Panc1 (cell line): ENCODE measurements around the gene GALNT9. TPM values are rescaled to one million over a fixed set of nuclear protein-coding genes. Genes with fewer than 3 reads are reported as not detected.
"Not testable (repeated sequence)": the region's sequence is repeated elsewhere in the genome, so short reads cannot be mapped to it uniquely, and the experiment has no call there.

Experiments used
- ATAC-seq: fragments of 200-7000 bp; cut with Tn5 transposase; 2 replicates; pipeline ENCODE4 v1.9.1; 2020; ENCODE audit warnings: mild to moderate bottlenecking, moderate library complexity
- BruUV-seq: library from RNA; stranded (reverse); fragments of 400-500 nt; replicated peaks from 2 replicates; lab custom pipeline; 2021; lab: Mats Ljungman, UMichigan
- CTCF ChIA-PET: fragments of 300-600 bp; sonication (Branson Sonifier 250); formaldehyde crosslinking; loops from one replicate; lab custom pipeline; 2022; ENCODE audit warnings: antibody characterized with exemption; lab: Charles Lee
- POLR2A ChIA-PET: fragments of 300-600 bp; sonication (Branson Sonifier 250); formaldehyde crosslinking; loops from one replicate; lab custom pipeline; 2022; ENCODE audit warnings: antibody characterized with exemption; lab: Charles Lee
- DNase-seq: peaks from one replicate; pipeline ENCODE4 v3.0.0-alpha.2; 2010; ENCODE audit warnings: low read depth, low spot score
- H3K27ac ChIP-seq: 2 replicates; pipeline ENCODE4 v1.5.1; 2011; ENCODE audit warnings: mild to moderate bottlenecking, low read length, inconsistent platforms
- H3K27me3 ChIP-seq: fragments of 200-500 bp; sonication (Bioruptor generic); 2 replicates; pipeline ENCODE4 v1.6.0; 2014; ENCODE audit warnings: low read length, inconsistent platforms; ENCODE audit not compliant: control insufficient read depth, insufficient read depth
- H3K36me3 ChIP-seq: fragments of 200-500 bp; sonication (Bioruptor generic); 2 replicates; pipeline ENCODE4 v1.5.1; 2014; ENCODE audit warnings: inconsistent platforms, mild to moderate bottlenecking, low read length, moderate library complexity; ENCODE audit not compliant: control insufficient read depth, insufficient read depth
- H3K4me1 ChIP-seq: 2 replicates; pipeline ENCODE4 v1.5.1; 2011; ENCODE audit warnings: inconsistent platforms, mild to moderate bottlenecking, low read length, moderate library complexity; ENCODE audit not compliant: control insufficient read depth, insufficient read depth
- H3K4me3 ChIP-seq, 2 experiments: 2 replicates each; pipeline ENCODE4 v1.5.1; 2011 to 2012; ENCODE audit warnings: low read depth in 2 of 2, low read length in 2 of 2, mild to moderate bottlenecking in 2 of 2, inconsistent platforms in 1 of 2, moderate library complexity in 1 of 2
- H3K9me3 ChIP-seq: fragments of 200-500 bp; sonication (Bioruptor generic); 2 replicates; pipeline ENCODE4 v1.5.1; 2014; ENCODE audit warnings: low read depth, mild to moderate bottlenecking, inconsistent platforms, low read length, moderate library complexity; ENCODE audit not compliant: control insufficient read depth, insufficient read depth
- POLR2AphosphoS5 ChIP-seq: IDR thresholded peaks from 2 replicates; pipeline ENCODE4 v1.6.1; 2012; ENCODE audit warnings: mild to moderate bottlenecking, low read depth, low read length, moderate library complexity
- REST ChIP-seq, 2 experiments: IDR thresholded peaks; 2 replicates each; pipeline ENCODE4 v1.6.1; 2011 to 2012; ENCODE audit warnings: low read depth in 2 of 2, control low read depth in 1 of 2, low read length in 1 of 2, mild to moderate bottlenecking in 1 of 2, moderate library complexity in 1 of 2; ENCODE audit not compliant: insufficient read depth in 1 of 2
- SIN3A ChIP-seq: IDR thresholded peaks from 2 replicates; pipeline ENCODE4 v1.6.1; 2012; ENCODE audit warnings: low read depth, mild to moderate bottlenecking, low read length, moderate library complexity, borderline replicate concordance; ENCODE audit not compliant: insufficient read depth
- TCF7L2 ChIP-seq: IDR thresholded peaks from 2 replicates; pipeline ENCODE4 v1.6.1; 2011; ENCODE audit warnings: mild to moderate bottlenecking, low read depth, low read length, inconsistent platforms
- in situ Hi-C: cut with HindIII; loops from 2 replicates; pipeline ENCODE4 v1.10.0; 2016; ENCODE audit warnings: low sequenced_read_pairs, low pct_unique_long_range_greater_than_20kb
- intact Hi-C: fragments of 100-400 bp; cut with micrococcal nuclease; formaldehyde crosslinking; loops from one replicate; pipeline ENCODE4 v1.10.0; 2022; ENCODE audit not compliant: unreplicated experiment
- total RNA-seq: library from RNA; stranded (reverse); gene quantifications from one replicate; pipeline ENCODE4 v1.2.1, GENCODE V29; 2021; ENCODE audit not compliant: unreplicated experiment
- TF ChIP-seq, protein P1 (sequence below): fragments of 450-650 bp; IDR thresholded peaks from 2 replicates; pipeline ENCODE4 v1.5.1; 2017; ENCODE audit warnings: mild to moderate bottlenecking

The GALNT9 gene
- total RNA-seq, 1 experiment from 2014 or later = 0.33 TPM

DNA sequence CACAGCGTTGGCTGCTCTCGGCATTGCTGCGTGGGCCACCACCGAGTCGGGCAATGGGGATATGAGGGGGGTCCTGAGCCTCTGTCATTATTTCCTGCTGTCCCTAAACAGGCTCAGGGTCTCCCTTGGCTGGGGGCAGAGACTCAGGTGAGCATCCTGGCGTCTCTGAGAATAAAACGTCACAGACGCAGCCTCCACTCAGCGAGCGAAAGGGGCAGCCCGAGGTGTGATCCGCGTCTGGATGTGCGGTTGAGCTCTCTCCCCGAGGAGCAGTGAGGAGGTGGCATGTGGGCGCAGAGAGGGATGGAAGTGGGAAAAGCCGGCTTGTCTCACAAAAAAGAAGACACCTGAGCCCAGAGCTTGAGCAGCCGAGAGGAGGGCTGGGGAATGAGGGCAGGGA is 62.6 kb downstream of the GALNT9 start:
- ATAC-seq = no peak
- Histone ChIP-seq H3K4me3 (no peak overlapping the region), H3K27ac (no peak overlapping the region), H3K27me3 (no peaks in the 10 kb centered on the region; the same call in 1 of the 2 replicates), H3K9me3 (no peaks in the 10 kb centered on the region), H3K36me3 (no peaks in the 10 kb centered on the region), H3K4me1 (no peaks in the 10 kb centered on the region)
- TF ChIP-seq REST (IDR thresholded peaks at IDR 0.05; ENCODE audit: insufficient read depth in 1 of 2, low read depth in 2 of 2, low read length in 1 of 2) (no peak), SIN3A (no peak), POLR2AphosphoS5 (no peak), TCF7L2 (no peak)
- TF ChIP-seq, protein P1, sequence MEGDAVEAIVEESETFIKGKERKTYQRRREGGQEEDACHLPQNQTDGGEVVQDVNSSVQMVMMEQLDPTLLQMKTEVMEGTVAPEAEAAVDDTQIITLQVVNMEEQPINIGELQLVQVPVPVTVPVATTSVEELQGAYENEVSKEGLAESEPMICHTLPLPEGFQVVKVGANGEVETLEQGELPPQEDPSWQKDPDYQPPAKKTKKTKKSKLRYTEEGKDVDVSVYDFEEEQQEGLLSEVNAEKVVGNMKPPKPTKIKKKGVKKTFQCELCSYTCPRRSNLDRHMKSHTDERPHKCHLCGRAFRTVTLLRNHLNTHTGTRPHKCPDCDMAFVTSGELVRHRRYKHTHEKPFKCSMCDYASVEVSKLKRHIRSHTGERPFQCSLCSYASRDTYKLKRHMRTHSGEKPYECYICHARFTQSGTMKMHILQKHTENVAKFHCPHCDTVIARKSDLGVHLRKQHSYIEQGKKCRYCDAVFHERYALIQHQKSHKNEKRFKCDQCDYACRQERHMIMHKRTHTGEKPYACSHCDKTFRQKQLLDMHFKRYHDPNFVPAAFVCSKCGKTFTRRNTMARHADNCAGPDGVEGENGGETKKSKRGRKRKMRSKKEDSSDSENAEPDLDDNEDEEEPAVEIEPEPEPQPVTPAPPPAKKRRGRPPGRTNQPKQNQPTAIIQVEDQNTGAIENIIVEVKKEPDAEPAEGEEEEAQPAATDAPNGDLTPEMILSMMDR = no peak
- CTCF ChIA-PET = no interaction called here
- DNase-seq = no peak
- no TSS peak for BruUV-seq
- in situ Hi-C loops (no loop called here), intact Hi-C loops (no loop called here)
- POLR2A ChIA-PET = no interaction called here

DNA sequence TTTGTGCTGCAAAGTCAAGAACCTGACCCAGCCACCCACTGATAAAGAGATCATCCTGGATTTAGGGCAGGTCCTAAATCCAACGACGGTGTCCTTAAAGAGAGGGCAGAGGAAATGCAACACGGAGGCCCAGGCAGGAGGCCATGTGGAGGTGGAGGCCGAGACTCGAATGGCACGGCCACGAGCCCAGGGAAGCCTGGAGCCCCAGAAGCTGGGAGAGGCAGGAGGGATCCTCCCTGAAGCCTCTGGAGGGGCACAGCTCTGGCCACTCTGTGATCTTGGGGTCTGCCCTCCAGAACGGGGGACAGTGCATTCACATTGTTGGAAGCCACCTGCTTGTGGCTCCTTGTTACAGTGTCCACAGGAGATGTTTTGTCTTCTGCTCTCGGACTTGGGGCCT is 63.0 kb downstream of the GALNT9 start:
- BruUV-seq = no TSS peak
- intact Hi-C loops (no loop called here), in situ Hi-C loops (no loop called here)
- Histone ChIP-seq H3K36me3 (no peaks in the 10 kb centered on the region), H3K27ac (no peak overlapping the region), H3K27me3 (no peaks in the 10 kb centered on the region; the same call in 1 of the 2 replicates), H3K9me3 (no peaks in the 10 kb centered on the region), H3K4me1 (no peaks in the 10 kb centered on the region), H3K4me3 (no peak overlapping the region)
- ChIA-PET POLR2A (no interaction called here), CTCF (no interaction called here)
- no peak for TF ChIP-seq POLR2AphosphoS5
- no peak for TF ChIP-seq SIN3A
- no peak for TF ChIP-seq REST (IDR thresholded peaks at IDR 0.05; ENCODE audit: insufficient read depth in 1 of 2, low read depth in 2 of 2, low read length in 1 of 2)
- TF ChIP-seq TCF7L2 = no peak
- TF ChIP-seq, protein P1 = no peak
- no peak for DNase-seq
- no peak for ATAC-seq

GRCh38 chr12:132265822-132266221 is 63.6 kb downstream of the GALNT9 start:
- H3K4me1 ChIP-seq, POLR2A ChIA-PET, CTCF ChIA-PET, H3K9me3 ChIP-seq, BruUV-seq, H3K27me3 ChIP-seq, DNase-seq, H3K27ac ChIP-seq, intact Hi-C loops, in situ Hi-C loops, H3K36me3 ChIP-seq, ATAC-seq, H3K4me3 ChIP-seq: not testable (repeated sequence)
